ENCODE data around the gene PCDHA1. TPM values are rescaled to one million over a fixed set of nuclear protein-coding genes. Genes with fewer than 3 reads are reported as not detected.

Gene PCDHA1
- total RNA-seq, 1 donor from 2014 or later: not detected

DNA sequence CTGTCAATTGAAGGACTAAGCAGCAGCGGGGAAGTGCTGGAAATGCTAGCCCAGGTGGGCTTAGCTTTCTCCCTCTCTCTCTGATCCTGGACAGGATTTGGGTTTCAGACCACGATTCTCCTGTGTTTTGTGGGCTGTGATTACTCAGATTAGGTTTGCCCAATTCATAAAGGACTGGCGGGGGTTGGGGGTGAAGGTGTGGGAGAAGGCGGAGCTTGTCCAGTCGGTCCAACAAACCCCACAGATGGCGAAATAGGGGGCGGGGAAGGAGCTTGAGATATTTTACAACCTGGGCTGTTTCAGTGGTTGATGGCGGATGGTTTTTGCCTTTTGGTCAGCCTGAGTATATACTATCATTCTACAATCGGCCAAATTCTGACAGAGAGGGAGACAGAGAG is 215.5 kb downstream of the PCDHA1 start:
- peaks cover 26% of the 10 kb centered on the region for H3K4me1 Mint-ChIP-seq (ENCODE audit: low read depth)
- H3K27ac Mint-ChIP-seq (ENCODE audit: unreplicated experiment): peak overlapping the region; percentile 66
- no peaks in the 10 kb centered on the region for H3K9me3 Mint-ChIP-seq (ENCODE audit: low read depth)
- peaks cover 6% of the 10 kb centered on the region for H3K36me3 Mint-ChIP-seq (ENCODE audit: low read depth)
- no peak for DNase-seq (ENCODE audit: low spot score)
- TF ChIP-seq, protein P1, sequence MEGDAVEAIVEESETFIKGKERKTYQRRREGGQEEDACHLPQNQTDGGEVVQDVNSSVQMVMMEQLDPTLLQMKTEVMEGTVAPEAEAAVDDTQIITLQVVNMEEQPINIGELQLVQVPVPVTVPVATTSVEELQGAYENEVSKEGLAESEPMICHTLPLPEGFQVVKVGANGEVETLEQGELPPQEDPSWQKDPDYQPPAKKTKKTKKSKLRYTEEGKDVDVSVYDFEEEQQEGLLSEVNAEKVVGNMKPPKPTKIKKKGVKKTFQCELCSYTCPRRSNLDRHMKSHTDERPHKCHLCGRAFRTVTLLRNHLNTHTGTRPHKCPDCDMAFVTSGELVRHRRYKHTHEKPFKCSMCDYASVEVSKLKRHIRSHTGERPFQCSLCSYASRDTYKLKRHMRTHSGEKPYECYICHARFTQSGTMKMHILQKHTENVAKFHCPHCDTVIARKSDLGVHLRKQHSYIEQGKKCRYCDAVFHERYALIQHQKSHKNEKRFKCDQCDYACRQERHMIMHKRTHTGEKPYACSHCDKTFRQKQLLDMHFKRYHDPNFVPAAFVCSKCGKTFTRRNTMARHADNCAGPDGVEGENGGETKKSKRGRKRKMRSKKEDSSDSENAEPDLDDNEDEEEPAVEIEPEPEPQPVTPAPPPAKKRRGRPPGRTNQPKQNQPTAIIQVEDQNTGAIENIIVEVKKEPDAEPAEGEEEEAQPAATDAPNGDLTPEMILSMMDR (IDR thresholded peaks at IDR 0.05): no peak
- H3K4me3 Mint-ChIP-seq (ENCODE audit: unreplicated experiment): peak overlapping the region; percentile 75
- H3K27me3 Mint-ChIP-seq (ENCODE audit: low read depth): no peaks in the 10 kb centered on the region

- peaks cover 26% of the 10 kb centered on the region for H3K4me1 Mint-ChIP-seq (ENCODE audit: low read depth)
- no peak for DNase-seq (ENCODE audit: low spot score)
- peaks cover 7% of the 10 kb centered on the region for H3K36me3 Mint-ChIP-seq (ENCODE audit: low read depth)
- H3K27ac Mint-ChIP-seq (ENCODE audit: unreplicated experiment): peak overlapping the region; percentile 66
- TF ChIP-seq, protein P1 (IDR thresholded peaks at IDR 0.05): no peak
- H3K9me3 Mint-ChIP-seq (ENCODE audit: low read depth): no peaks in the 10 kb centered on the region
- H3K27me3 Mint-ChIP-seq (ENCODE audit: low read depth): no peaks in the 10 kb centered on the region
- peak overlapping the region; percentile 75 for H3K4me3 Mint-ChIP-seq (ENCODE audit: unreplicated experiment)
These were observed 216.1 kb downstream of the PCDHA1 start for GRCh38 chr5:141001844-141002604.

GRCh38 chr5:141002605-141002965 is 216.6 kb downstream of the PCDHA1 start:
- Mint-ChIP-seq H3K27ac (ENCODE audit: unreplicated experiment) (no peak overlapping the region), H3K4me3 (ENCODE audit: unreplicated experiment) (peak overlapping the region; percentile 75)
- TF ChIP-seq, protein P1 (IDR thresholded peaks at IDR 0.05): no peak

DNA sequence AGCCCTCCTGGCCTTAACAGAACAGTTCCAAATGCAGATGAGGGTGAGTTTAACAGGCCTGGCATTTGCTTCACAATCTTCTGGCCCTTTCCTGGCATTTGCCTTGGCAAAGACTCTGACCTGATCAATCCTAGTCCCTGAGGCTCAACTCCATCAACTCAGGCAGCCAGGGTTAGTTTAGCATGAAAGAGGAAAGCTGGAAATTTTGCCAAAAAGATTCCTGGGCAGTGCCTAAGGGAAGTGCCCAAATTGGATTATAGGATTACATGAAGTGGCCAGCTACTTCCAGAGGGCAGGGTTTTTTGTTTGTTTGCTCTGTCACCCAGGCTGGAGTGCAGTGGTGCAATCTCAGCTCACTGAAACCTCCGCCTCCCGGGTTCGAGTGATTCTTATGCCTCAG is 217.1 kb downstream of the PCDHA1 start:
- Mint-ChIP-seq H3K4me3 (ENCODE audit: unreplicated experiment) (no peak overlapping the region), H3K27ac (ENCODE audit: unreplicated experiment) (no peak overlapping the region), H3K27me3 (ENCODE audit: low read depth) (no peaks in the 10 kb centered on the region), H3K4me1 (ENCODE audit: low read depth) (peaks cover 26% of the 10 kb centered on the region), H3K9me3 (ENCODE audit: low read depth) (no peaks in the 10 kb centered on the region), H3K36me3 (ENCODE audit: low read depth) (peaks cover 9% of the 10 kb centered on the region)
- no peak for DNase-seq (ENCODE audit: low spot score)
- TF ChIP-seq, protein P1 (IDR thresholded peaks at IDR 0.05): no peak

More at GRCh38 chr5:141002605-141002965, 216.6 kb downstream of the PCDHA1 start:
- H3K27me3 Mint-ChIP-seq (ENCODE audit: low read depth): no peaks in the 10 kb centered on the region
- peaks cover 7% of the 10 kb centered on the region for H3K36me3 Mint-ChIP-seq (ENCODE audit: low read depth)
- H3K9me3 Mint-ChIP-seq (ENCODE audit: low read depth): no peaks in the 10 kb centered on the region
- peaks cover 26% of the 10 kb centered on the region for H3K4me1 Mint-ChIP-seq (ENCODE audit: low read depth)
- no peak for DNase-seq (ENCODE audit: low spot score)

DNA sequence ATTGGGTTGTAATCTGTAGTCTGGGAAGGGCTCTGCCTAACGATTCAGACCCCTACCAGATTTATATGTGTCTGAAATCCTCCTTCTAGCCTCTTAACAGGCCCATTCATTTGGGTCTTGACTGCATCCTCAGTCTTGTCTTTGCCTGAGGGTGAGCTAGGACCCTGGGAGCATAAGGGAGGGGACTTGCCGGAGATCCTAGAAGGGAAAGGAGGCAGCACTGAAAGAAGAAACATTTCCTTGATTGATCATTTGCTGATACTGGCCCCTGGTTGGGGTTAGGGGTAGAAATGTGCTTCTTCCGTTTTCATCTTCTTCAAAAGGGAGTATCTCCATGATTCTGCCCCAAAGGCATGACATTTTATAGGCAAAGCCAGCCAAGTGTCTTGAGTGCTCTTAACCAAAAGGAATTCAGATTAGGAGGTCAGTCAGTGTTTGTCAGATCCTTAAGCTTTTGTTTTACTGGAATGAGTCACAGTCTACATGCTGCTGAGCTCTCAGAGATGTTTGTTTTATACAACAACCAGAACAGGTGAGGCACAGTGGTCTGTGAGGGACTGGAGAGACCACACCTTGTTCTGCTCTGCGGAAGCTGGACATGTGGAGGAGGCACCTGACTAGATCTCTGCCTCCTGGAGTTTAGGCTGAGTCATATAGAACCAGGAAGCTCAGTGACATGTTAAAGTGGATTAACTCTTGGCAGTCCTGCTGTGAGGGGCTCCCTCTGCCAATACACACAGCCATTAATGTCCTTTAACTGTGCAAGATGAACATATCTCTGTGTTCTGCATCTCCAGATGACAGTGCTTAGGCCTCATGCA is 218.1 kb downstream of the PCDHA1 start:
- Mint-ChIP-seq H3K36me3 (ENCODE audit: low read depth) (peaks cover 9% of the 10 kb centered on the region), H3K9me3 (ENCODE audit: low read depth) (no peaks in the 10 kb centered on the region), H3K27ac (ENCODE audit: unreplicated experiment) (peak overlapping the region; percentile 17), H3K4me1 (ENCODE audit: low read depth) (peaks cover 26% of the 10 kb centered on the region), H3K4me3 (ENCODE audit: unreplicated experiment) (no peak overlapping the region), H3K27me3 (ENCODE audit: low read depth) (no peaks in the 10 kb centered on the region)
- TF ChIP-seq, protein P1 (IDR thresholded peaks at IDR 0.05): no peak
- no peak for DNase-seq (ENCODE audit: low spot score)
